NCI-H1930 (cell line): Measurements from ENCODE around the gene SLC9A9.
"Not testable (repeated sequence)": the region's sequence is repeated elsewhere in the genome, so short reads cannot be mapped to it uniquely, and the experiment has no call there.

Experiments used
- DNase-seq, 2 experiments: peaks; one replicate each; lab custom pipeline; 2025; lab: John Stamatoyannopoulos, UW

The SLC9A9 gene

DNA sequence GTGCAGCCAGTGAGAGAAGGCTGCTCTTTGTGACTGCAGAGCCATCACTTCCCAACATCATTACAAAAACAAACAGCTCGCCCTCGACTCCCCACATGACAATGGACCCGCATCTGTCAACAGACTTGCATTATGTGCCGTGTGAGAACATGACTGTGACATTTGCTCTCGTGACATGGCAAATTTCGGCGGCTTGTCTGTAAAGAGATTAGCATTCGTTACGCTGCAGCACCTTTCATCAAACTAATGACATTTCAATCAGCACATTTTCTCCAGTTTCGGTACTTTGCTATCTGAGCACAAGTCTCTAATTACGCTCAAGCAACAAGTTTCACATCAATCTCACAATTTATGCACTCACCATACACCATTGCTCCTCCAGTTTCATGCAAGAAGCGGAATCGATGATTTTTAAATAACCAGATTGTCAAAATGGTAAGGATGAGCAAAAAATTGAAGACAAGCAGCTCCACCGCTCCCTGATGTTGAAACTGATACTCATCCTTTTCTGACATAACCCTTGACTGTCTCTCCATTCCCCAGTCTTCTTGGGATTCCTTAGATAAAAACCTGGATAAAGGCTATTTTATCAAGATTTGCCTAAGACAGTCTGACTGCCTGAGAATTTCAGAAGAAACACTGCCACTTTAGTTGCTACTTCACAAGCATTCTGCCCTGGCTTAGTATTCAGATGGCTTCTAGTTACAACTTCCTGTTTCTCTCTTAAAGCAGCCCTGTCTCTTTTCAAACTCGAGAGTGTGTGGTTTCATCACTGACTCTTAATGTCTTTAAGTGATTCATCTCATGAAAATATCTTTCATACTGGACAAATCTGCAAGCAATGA is at the start of gene SLC9A9:
SLC9A9 (minus strand) TSS at position 682 of the 845 bp plus-strand sequence; CDS start at position 536, 146 bp downstream.
- DNase-seq, result no peak

- DNase-seq, result no peak
Measured at GRCh38 chr3:143897576-143898295, 49.5 kb upstream of the SLC9A9 start.

DNA sequence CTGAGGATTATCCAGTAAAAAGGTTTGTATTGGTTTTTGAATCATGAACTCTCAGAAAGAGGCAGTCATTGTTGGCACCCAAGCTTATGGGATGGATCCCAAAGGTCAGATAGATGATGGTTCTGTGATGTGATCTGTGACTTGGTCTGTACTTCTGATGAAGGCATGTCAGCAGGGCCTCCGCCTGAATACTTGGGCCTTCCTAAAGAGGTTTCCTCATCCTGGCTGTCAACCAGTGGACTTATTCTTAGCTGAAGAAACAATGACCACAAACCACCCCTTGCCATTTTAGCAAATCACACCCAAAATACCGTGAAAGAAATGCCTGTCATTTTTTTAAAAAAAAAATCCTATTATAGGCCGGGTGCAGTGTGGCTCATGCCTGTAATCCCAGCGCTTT is 48.2 kb upstream of the SLC9A9 start:
- DNase-seq, result no peak

GRCh38 chr3:143895805-143896204 is 47.5 kb upstream of the SLC9A9 start:
- DNase-seq, result no peak

DNA sequence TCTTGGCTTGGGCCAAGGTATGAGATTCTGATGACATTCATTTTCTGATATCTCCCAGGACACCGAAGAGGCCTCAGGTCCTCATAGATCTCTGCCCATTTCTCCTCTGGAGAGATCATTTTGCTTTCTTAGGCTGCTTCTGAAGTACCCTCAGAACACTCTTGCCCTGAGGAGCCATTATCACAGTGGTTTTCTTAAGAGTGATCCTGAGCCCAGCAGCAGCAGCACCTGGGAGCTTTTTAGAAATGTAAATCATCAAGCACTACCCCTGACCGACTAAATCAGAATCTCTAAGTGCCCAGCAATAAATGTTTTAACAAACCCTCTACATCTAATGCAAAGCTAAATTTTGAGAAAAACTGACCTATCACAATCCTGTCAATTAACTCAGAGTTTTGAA is 40.6 kb upstream of the SLC9A9 start:
- DNase-seq, result no peak

GRCh38 chr3:143888166-143888565 is 39.9 kb upstream of the SLC9A9 start:
- DNase-seq, result no peak

DNA sequence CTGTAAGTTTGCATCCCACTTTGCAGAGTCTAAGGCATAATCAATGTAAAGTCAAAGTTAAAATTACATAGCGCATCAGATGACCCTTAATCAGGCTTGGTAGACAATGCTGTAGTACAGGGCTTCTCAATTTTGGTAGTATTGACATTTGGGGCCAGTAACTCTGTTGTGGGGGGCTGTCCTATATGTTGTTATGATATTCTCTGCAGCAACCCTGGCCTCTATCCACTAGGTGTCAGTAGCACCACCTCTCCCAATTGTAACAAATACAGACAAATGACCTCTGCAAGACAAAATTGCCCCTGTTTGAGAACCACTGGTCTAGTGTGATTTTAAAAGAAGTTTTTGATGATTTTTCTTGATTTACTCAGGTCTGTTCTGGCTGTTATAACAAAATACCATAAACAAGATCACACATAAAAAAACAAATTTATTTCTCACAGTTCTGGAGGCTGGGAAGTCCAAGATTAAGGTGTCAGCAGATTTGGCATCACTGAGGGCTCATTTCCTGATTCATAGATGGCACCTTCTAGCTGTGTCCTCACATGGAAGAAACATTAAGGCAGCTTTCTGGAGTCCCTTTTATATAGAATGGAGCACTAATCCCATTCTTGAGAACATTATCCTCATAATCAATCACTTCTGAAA is 37.6 kb upstream of the SLC9A9 start:
- no peak for DNase-seq

DNA sequence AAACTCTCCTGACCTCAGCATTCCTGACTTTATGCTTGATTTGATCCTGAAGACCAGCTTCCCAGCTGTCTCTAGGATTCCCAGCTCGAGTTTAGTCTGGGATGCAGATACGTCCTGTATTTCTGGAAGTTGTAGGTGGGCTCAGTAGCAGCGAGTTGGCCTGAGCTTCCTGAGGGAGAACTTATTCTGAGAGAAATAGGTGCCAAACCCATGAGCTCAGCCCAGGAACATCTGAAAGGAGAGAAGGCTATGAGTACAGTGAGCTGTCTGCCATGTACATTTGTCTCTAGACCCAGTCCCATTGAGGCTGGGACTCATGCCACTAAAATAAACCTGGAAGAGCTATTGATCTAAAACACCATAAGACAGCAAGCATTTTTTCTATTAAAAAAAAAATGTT is 36.6 kb upstream of the SLC9A9 start:
- DNase-seq, result no peak

DNA sequence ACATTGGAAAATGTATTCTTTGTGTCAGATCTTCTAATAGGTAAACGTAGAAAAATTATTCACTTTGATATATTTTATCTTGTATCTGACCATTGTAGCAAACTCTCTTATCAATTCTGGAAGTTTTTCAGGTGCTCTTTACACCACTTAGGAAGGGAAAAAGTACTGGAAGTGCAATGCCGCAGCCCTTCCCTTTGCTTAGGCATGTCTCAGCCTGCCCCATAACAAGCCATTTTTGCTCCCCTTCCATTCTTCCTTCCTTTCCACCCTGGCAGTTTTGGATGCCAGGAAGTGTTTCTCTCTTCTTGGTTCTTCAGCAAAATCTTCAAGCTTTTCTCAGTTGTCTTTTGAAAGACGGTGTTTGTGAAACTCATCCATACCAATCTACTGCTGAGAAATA is 34.9 kb upstream of the SLC9A9 start:
- no peak for DNase-seq

DNA sequence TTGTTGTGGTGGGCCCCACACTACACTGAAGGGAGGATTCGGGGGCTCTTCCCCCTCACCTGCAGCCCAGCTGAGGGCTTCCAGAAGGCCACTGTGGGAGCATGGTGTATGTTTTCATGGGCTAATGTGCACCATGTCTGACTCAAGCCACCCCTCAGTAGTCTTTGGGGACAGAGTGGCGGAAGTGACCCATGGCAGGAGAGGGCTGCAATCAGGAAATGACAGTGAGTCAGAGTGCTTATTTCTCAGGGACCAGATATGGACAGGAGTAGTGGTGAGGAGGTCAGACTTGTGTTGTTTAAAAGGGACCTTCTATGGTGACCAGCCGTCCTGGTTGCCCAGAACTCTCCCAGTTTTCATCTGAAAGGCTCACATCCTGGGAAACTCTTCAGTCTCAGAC is 32.8 kb upstream of the SLC9A9 start:
- no peak for DNase-seq

GRCh38 chr3:143875546-143875945 is 27.3 kb upstream of the SLC9A9 start:
- DNase-seq, result no peak

DNA sequence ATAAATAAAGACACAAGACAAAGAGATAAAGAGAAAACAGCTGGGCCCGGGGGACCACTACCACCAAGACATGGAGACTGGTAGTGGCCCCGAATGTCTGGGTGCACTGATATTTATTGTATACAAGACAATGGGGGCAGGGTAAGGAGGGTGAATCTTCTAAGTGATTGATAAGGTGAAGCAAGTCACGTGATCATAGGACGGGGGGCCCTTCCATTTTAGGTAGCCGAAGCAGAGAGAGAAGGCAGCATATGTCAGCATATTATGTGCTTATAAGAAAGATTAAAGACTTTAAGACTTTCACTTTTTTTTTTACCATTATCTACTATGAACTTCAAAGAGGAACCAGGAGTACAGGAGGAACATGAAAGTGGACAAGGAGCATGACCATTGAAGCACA is 25.3 kb upstream of the SLC9A9 start:
- DNase-seq, result not testable (repeated sequence)

DNA sequence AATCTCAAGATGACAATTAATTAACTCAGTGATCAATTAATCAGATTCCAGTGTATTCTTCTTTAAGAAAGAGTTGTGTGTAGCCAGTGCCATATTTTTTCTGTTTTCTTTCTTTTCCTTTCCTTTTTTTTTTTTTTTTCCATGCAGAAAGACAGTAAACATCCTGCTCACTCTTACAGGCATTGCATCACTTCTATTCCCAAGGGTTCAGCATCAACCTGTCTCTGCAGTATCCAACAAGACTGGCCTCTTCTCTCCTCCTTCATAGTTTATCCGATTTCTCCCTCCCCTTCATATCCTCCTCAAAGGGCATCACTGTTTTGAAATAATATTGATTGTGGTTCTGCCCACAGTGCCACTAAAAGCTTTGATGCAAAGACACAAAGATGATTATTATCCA is 17.0 kb upstream of the SLC9A9 start:
- DNase-seq, result no peak

- no peak for DNase-seq
Measured at GRCh38 chr3:143859465-143860203, 11.4 kb upstream of the SLC9A9 start.

- DNase-seq, result no peak
Measured at GRCh38 chr3:143856252-143856970, 8.1 kb upstream of the SLC9A9 start.

DNA sequence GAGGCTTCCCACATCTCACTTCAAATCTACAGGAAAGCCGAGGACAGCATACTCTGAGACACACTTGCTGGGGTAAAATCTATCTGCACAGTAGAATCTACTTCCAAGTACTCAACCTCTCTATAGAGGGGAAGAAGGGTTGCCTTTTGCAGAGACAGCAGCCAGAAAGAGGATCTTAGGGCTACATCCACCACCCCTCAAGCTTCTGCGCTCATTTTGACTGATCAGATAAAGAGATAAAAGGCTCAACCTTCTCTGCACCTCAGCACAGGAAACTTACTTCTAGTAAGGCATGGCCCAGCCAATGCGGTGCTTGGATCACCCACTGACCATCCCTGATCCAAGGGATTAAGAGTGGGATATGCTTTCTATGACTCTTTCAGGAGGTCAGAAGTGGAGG is 6.9 kb upstream of the SLC9A9 start:
- DNase-seq, result no peak

- DNase-seq, result no peak
Measured at GRCh38 chr3:143851331-143852017, 3.2 kb upstream of the SLC9A9 start.

DNA sequence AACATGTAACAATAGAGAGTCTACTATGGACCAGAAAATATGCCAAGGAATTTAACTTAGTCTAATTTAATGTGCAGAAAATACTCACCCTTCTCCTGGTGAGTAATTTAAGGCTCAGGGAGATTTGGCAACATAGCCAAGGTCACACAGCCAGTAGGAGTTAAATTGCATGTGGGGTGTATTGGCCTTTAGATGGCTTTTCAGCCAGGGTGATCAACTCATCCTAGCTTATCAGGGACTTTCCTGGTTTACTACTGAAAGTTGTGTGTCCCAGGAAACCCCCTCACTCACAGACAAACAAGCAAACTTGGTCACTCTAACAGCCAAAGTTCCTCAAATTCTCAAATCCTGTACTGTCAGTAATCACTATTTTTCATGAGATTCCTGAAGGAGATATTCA is 2.6 kb upstream of the SLC9A9 start:
- no peak for DNase-seq

- DNase-seq, result no peak
Measured at GRCh38 chr3:143849854-143850549, 1.7 kb upstream of the SLC9A9 start.

DNA sequence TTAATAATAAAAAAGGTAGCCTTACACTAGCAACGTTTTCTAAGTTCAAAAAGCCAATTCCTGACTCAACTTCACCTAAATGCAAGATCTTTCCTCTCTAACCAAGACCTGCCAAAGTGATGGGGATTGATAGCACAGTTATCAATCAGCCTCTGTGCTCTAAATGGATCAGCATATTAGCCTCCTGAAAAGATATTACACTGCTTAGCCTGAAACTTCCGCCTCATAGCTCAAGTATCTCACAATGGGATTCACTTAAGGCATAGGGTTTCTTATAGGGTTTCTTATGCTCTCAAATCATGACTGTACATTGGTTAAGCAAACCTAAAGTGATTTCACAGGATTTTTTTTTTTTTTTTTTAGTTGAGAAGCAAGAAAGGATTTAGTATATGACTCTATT is 436 bp upstream of the SLC9A9 start:
- no peak for DNase-seq
